HCT116 (cell line): Measurements from ENCODE around the gene PEX12. TPM values are rescaled to one million over a fixed set of nuclear protein-coding genes. Genes with fewer than 3 reads are reported as not detected.
A peak's percentile ranks its signal among the peaks of the same experiment; 100 is the strongest.

Experiments
- ATAC-seq: fragments of 200-7000 bp; cut with Tn5 transposase; 2 replicates; pipeline ENCODE4 v1.9.1; 2020; ENCODE audit warnings: mild to moderate bottlenecking, moderate library complexity
- BruUV-seq: library from RNA; stranded (reverse); fragments of 400-500 nt; replicated peaks from 2 replicates; lab custom pipeline; 2021; lab: Mats Ljungman, UMichigan
- CTCF ChIA-PET: fragments of 300-600 bp; sonication (Branson Sonifier 250); formaldehyde crosslinking; loops from one replicate; lab custom pipeline; 2021; ENCODE audit warnings: antibody characterized with exemption; lab: Charles Lee
- POLR2A ChIA-PET: fragments of 300-600, 350-600 bp; sonication (Branson Sonifier 250); formaldehyde crosslinking; loops from one replicate; lab custom pipeline; 2021; ENCODE audit warnings: antibody characterized with exemption; lab: Charles Lee
- RAD21 ChIA-PET, 2 experiments: fragments of 300-600 bp; sonication (Branson Sonifier 250); formaldehyde crosslinking; loops; one replicate each; lab custom pipeline; 2023; ENCODE audit warnings: low total read pairs in 2 of 2; ENCODE audit not compliant: uncharacterized antibody in 2 of 2, unreplicated experiment in 2 of 2, low non-redundant PET in 1 of 2; lab: Charles Lee
- DNase-seq: peaks from one replicate; pipeline ENCODE4 v3.0.0-alpha.2; 2010; ENCODE audit warnings: low read depth, low spot score
- H2AFZ ChIP-seq: fragments of 200-600 bp; shearing (Covaris generic), sonication (generic); 2 replicates; pipeline ENCODE4 v1.6.1; 2017; ENCODE audit warnings: low read depth, mixed run types, mixed read lengths, antibody characterized with exemption, low read length; ENCODE audit not compliant: poor library complexity, severe bottlenecking
- H3K27ac ChIP-seq: 2 replicates; pipeline ENCODE4 v1.5.1; 2012; ENCODE audit warnings: low read depth, low read length
- H3K27me3 ChIP-seq: fragments of 200-600 bp; sonication (generic); 2 replicates; pipeline ENCODE4 v1.6.1; 2016; ENCODE audit warnings: mixed run types, low read length, mixed read lengths; ENCODE audit not compliant: insufficient read depth
- H3K36me3 ChIP-seq, 2 experiments: fragments of 200-500 bp in 1 of 2; fragments of 200-600 bp in 1 of 2; sonication (Bioruptor generic) in 1 of 2; sonication (generic) in 1 of 2; 2 replicates each; pipeline versions ENCODE4 v1.5.1 to v1.6.1; 2014 to 2016; ENCODE audit warnings: low read length in 2 of 2, inconsistent platforms in 1 of 2, mixed read lengths in 1 of 2, mixed run types in 1 of 2; ENCODE audit not compliant: insufficient read depth in 2 of 2, control insufficient read depth in 1 of 2
- H3K4me1 ChIP-seq, 2 experiments: fragments of 200-600 bp in 1 of 2; sonication (generic) in 1 of 2; 2 replicates each; pipeline versions ENCODE4 v1.5.1 to v1.6.1; 2012 to 2017; ENCODE audit warnings: low read length in 2 of 2, inconsistent platforms in 1 of 2, mild to moderate bottlenecking in 1 of 2, mixed read lengths in 1 of 2, mixed run types in 1 of 2, moderate library complexity in 1 of 2; ENCODE audit not compliant: insufficient read depth in 2 of 2, control insufficient read depth in 1 of 2
- H3K4me2 ChIP-seq: fragments of 200-600 bp; sonication (generic); 2 replicates; pipeline ENCODE4 v1.6.1; 2017; ENCODE audit warnings: mixed run types, low read length, mixed read lengths
- H3K4me3 ChIP-seq, 2 experiments: fragments of 200-600 bp in 1 of 2; sonication (generic) in 1 of 2; replicated peaks in 1 of 2; 2 replicates each; pipeline ENCODE4 v1.5.1; 2011 to 2016; ENCODE audit warnings: low read length in 2 of 2, control low read depth in 1 of 2, low read depth in 1 of 2, mild to moderate bottlenecking in 1 of 2, mixed read lengths in 1 of 2, mixed run types in 1 of 2
- H3K79me2 ChIP-seq: fragments of 200-600 bp; sonication (generic); 2 replicates; pipeline ENCODE4 v1.6.1; 2017; ENCODE audit warnings: mild to moderate bottlenecking, mixed run types, low read length, moderate library complexity, mixed read lengths; ENCODE audit not compliant: insufficient read depth
- H3K9ac ChIP-seq: fragments of 200-600 bp; sonication (generic); 2 replicates; pipeline ENCODE4 v1.6.1; 2016; ENCODE audit warnings: low read length, mixed read lengths
- H3K9me2 ChIP-seq: fragments of 200-600 bp; sonication (generic), shearing (Covaris generic); 2 replicates; pipeline ENCODE4 v1.6.1; 2017; ENCODE audit warnings: mixed run types, mild to moderate bottlenecking, moderate library complexity; ENCODE audit not compliant: insufficient read depth
- H3K9me3 ChIP-seq, 2 experiments: fragments of 200-500 bp in 1 of 2; fragments of 200-600 bp in 1 of 2; sonication (Bioruptor generic) in 1 of 2; sonication (generic) in 1 of 2; 2 replicates each; pipeline ENCODE4 v1.6.1; 2014 to 2017; ENCODE audit warnings: low read length in 2 of 2, mixed read lengths in 2 of 2, inconsistent platforms in 1 of 2, low read depth in 1 of 2, mild to moderate bottlenecking in 1 of 2, mixed run types in 1 of 2, moderate library complexity in 1 of 2; ENCODE audit not compliant: control insufficient read depth in 1 of 2, insufficient read depth in 1 of 2
- H4K20me1 ChIP-seq: fragments of 200-600 bp; sonication (generic), shearing (Covaris generic); 2 replicates; pipeline ENCODE4 v1.6.1; 2017; ENCODE audit warnings: mixed run types, mild to moderate bottlenecking, moderate library complexity; ENCODE audit not compliant: insufficient read depth
- CBX3 ChIP-seq: IDR thresholded peaks from 2 replicates; pipeline ENCODE4 v1.6.1; 2012; ENCODE audit warnings: low read depth
- CTCF ChIP-seq, 3 experiments: fragments of 200-600 bp in 1 of 3; sonication (generic) in 1 of 3; IDR thresholded peaks in 2 of 3; conservative IDR thresholded peaks in 1 of 3; 2 replicates each; pipeline ENCODE4 v1.5.1; 2012 to 2017; ENCODE audit warnings: low read depth in 2 of 3, low read length in 2 of 3, antibody characterized with exemption in 1 of 3, borderline replicate concordance in 1 of 3, control low read depth in 1 of 3, mild to moderate bottlenecking in 1 of 3, mixed read lengths in 1 of 3, mixed run types in 1 of 3, moderate library complexity in 1 of 3; ENCODE audit not compliant: insufficient read depth in 1 of 3
- ELF1 ChIP-seq: IDR thresholded peaks from 2 replicates; pipeline ENCODE4 v1.6.1; 2012; ENCODE audit warnings: low read depth, borderline replicate concordance
- EZH2 ChIP-seq: fragments of 200-600 bp; sonication (generic); IDR thresholded peaks from 2 replicates; pipeline ENCODE4 v1.6.1; 2017; ENCODE audit warnings: antibody characterized with exemption, mixed run types
- FOSL1 ChIP-seq: IDR thresholded peaks from 2 replicates; pipeline ENCODE4 v1.6.1; 2012; ENCODE audit warnings: low read depth
- MAX ChIP-seq: IDR thresholded peaks from 2 replicates; pipeline ENCODE4 v1.6.1; 2012
- RAD21 ChIP-seq: IDR thresholded peaks from 2 replicates; pipeline ENCODE4 v1.6.1; 2012; ENCODE audit warnings: low read depth, mild to moderate bottlenecking
- SP1 ChIP-seq: IDR thresholded peaks from 2 replicates; pipeline ENCODE4 v1.6.1; 2012; ENCODE audit warnings: low read depth
- SRF ChIP-seq: IDR thresholded peaks from 2 replicates; pipeline ENCODE4 v1.6.1; 2012; ENCODE audit warnings: low read depth
- TCF7L2 ChIP-seq: IDR thresholded peaks from 2 replicates; pipeline ENCODE4 v1.7.0; 2011; ENCODE audit warnings: borderline replicate concordance, inconsistent platforms; ENCODE audit not compliant: insufficient read depth, insufficient read length; ENCODE audit errors: extremely low read depth
- YY1 ChIP-seq: IDR thresholded peaks from 2 replicates; pipeline ENCODE4 v1.6.1; 2011; ENCODE audit warnings: low read length, low read depth, moderate library complexity, mild to moderate bottlenecking; ENCODE audit not compliant: insufficient replicate concordance; ENCODE audit errors: extremely low read depth
- ZFX ChIP-seq: fragments of 450-650 bp; IDR thresholded peaks from 2 replicates; pipeline ENCODE4 v1.6.1; 2017
- ZNF274 ChIP-seq: fragments of 200-500 bp; sonication (Bioruptor generic); IDR thresholded peaks from 2 replicates; pipeline ENCODE4 v1.6.1; 2014; ENCODE audit warnings: mild to moderate bottlenecking, low read depth, low read length, inconsistent platforms
- intact Hi-C: fragments of 100-400 bp; cut with micrococcal nuclease; formaldehyde crosslinking; loops from 2 replicates; pipeline ENCODE4 v1.10.0; 2022
- total RNA-seq: library from RNA; stranded (reverse); gene quantifications from one replicate; pipeline ENCODE4 v1.2.1, GENCODE V29; 2021; ENCODE audit not compliant: unreplicated experiment
- TF ChIP-seq, protein P1 (sequence below): IDR thresholded peaks from 2 replicates; pipeline ENCODE4 v1.6.1; 2011; ENCODE audit warnings: mild to moderate bottlenecking, low read length, moderate library complexity; ENCODE audit not compliant: insufficient replicate concordance; ENCODE audit errors: extremely low read depth

Gene PEX12
- total RNA-seq, 1 experiment from 2014 or later: 5.0 TPM

- ATAC-seq: no peak
- Histone ChIP-seq H3K27ac (no peak overlapping the region), H3K36me3 (no peaks in the 10 kb centered on the region), H4K20me1 (no peaks in the 10 kb centered on the region), H3K4me2 (no peak overlapping the region), H2AFZ (no peak overlapping the region), H3K4me1 (peaks cover 0 to 5% of the 10 kb centered on the region in 2 experiments; a peak in 1 of 4 replicates), H3K79me2 (no peaks in the 10 kb centered on the region), H3K4me3 (no peak overlapping the region), H3K27me3 (peaks cover 2% of the 10 kb centered on the region; the same call in 1 of the 2 replicates), H3K9ac (no peak overlapping the region), H3K9me2 (no peaks in the 10 kb centered on the region), H3K9me3 (no peaks in the 10 kb centered on the region)
- CTCF ChIA-PET: no interaction called here
- DNase-seq: no peak
- no TSS peak for BruUV-seq
- POLR2A ChIA-PET: no interaction called here
- no peak for TF ChIP-seq CBX3
- no peak for TF ChIP-seq SP1
- no peak for TF ChIP-seq RAD21
- no peak for TF ChIP-seq EZH2
- TF ChIP-seq ELF1: no peak
- no peak for TF ChIP-seq MAX
- no peak for TF ChIP-seq ZNF274
- no peak for TF ChIP-seq FOSL1
- no peak for TF ChIP-seq SRF
- RAD21 ChIA-PET: interaction anchor here in 1 of 2 experiments (0.6 kb wide), 1 partner anchor 76 kb away, joined by 4 read pairs; no protein-coding TSS in a partner anchor
- intact Hi-C loops: no loop called here
Observed at GRCh38 chr17:35540589-35541404, 37.6 kb downstream of the PEX12 start.

DNA sequence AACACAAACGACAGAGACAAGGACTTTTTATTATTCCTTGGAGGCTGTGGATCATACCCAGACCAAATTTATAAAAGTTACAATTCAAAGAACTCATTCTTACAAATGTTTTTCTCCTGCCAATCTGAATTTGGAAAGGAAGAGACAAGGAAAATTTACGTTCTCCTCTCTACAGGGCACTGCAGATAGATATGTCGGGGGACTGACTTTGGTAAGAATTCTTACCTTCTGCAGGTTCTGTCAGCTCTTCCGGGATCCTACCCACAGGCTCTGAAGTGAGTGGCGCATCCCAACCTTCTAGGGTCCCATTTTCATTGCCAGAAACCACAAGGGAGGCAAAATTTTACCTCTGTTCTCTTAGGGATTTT lies 38.7 kb downstream of the PEX12 start:
- H3K9me3 ChIP-seq: no peaks in the 10 kb centered on the region
- H4K20me1 ChIP-seq: no peaks in the 10 kb centered on the region
- ATAC-seq: peak; percentile 54
- H3K4me1 ChIP-seq: peaks cover 0 to 5% of the 10 kb centered on the region in 2 experiments; a peak in 1 of 4 replicates
- intact Hi-C loops: loop anchor here (1.0 to 5.0 kb wide), 4 partner anchors 208 to 542 kb away; no protein-coding TSS in a partner anchor
- RAD21 ChIA-PET: no interaction called here
- peak overlapping the region; percentile 55 for H3K4me2 ChIP-seq
- POLR2A ChIA-PET: no interaction called here
- H2AFZ ChIP-seq: peak overlapping the region; percentile 99
- H3K9ac ChIP-seq: no peak overlapping the region
- no peaks in the 10 kb centered on the region for H3K9me2 ChIP-seq
- H3K36me3 ChIP-seq: no peaks in the 10 kb centered on the region
- H3K79me2 ChIP-seq: no peaks in the 10 kb centered on the region
- no peaks in the 10 kb centered on the region; the same call in 1 of the 2 replicates for H3K27me3 ChIP-seq
- CTCF ChIA-PET: interaction anchor here (0.7 to 1.1 kb wide), 11 partner anchors 12 to 412 kb away, joined by 3 to 13 read pairs (median 4); no protein-coding TSS in a partner anchor
- no TSS peak for BruUV-seq
- H3K27ac ChIP-seq: no peak overlapping the region
- H3K4me3 ChIP-seq: no peak overlapping the region
- DNase-seq: no peak
- TF ChIP-seq RAD21: no peak
- TF ChIP-seq, protein P1, sequence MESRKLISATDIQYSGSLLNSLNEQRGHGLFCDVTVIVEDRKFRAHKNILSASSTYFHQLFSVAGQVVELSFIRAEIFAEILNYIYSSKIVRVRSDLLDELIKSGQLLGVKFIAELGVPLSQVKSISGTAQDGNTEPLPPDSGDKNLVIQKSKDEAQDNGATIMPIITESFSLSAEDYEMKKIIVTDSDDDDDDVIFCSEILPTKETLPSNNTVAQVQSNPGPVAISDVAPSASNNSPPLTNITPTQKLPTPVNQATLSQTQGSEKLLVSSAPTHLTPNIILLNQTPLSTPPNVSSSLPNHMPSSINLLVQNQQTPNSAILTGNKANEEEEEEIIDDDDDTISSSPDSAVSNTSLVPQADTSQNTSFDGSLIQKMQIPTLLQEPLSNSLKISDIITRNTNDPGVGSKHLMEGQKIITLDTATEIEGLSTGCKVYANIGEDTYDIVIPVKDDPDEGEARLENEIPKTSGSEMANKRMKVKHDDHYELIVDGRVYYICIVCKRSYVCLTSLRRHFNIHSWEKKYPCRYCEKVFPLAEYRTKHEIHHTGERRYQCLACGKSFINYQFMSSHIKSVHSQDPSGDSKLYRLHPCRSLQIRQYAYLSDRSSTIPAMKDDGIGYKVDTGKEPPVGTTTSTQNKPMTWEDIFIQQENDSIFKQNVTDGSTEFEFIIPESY: no peak
- TF ChIP-seq ZFX: no peak
- no peak for TF ChIP-seq CBX3
- TF ChIP-seq EZH2: no peak
- no peak for TF ChIP-seq YY1
- TF ChIP-seq MAX: no peak
- TF ChIP-seq TCF7L2: no peak
- TF ChIP-seq ZNF274: no peak
- no peak for TF ChIP-seq CTCF (IDR thresholded peaks at IDR 0.05 in 2 of 3, conservative IDR thresholded peaks at IDR 0.05 in 1 of 3; ENCODE audit: borderline replicate concordance in 1 of 3, insufficient read depth in 1 of 3, low read depth in 2 of 3, low read length in 2 of 3)
